ENCODE results near the gene PADI2. TPM values are rescaled to one million over a fixed set of nuclear protein-coding genes. Genes with fewer than 3 reads are reported as not detected.

The PADI2 gene
- total RNA-seq, 2 experiments from 2014 or later: 0.25 to 0.30 TPM

DNA sequence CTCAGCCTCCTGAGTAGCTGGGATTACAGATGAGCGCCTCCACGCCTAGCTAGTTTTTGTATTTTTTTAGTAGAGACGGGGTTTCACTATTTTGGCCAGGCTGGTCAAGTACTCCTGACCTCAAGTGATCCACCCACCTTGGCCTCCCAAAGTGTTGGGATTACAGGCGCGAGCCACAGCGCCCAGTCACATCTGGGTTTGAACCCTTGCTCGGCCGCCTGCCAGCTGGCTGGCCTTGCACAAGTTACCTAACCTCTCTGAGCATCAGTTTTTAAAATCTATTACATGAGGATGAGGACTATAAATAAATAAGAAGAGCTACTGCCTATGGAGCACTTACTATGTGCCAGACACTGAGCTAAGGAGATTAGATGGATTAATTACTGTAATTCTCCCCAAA, 17.7 kb upstream of the PADI2 start:
- Mint-ChIP-seq H3K9me3 (no peaks in the 10 kb centered on the region), H3K36me3 (ENCODE audit: low read depth) (no peaks in the 10 kb centered on the region), H3K4me3 (no peak overlapping the region), H3K27ac (no peak overlapping the region), H3K4me1 (ENCODE audit: low read depth) (no peaks in the 10 kb centered on the region), H3K27me3 (peaks cover 29% of the 10 kb centered on the region)
- intact Hi-C loops (cut with DNase I, micrococcal nuclease): no loop called here
- ATAC-seq (ENCODE audit: poor library complexity) (no peak), DNase-seq (no peak)
- Histone ChIP-seq H3K4me3 (ENCODE audit: low read length) (no peak overlapping the region), H3K27ac (ENCODE audit: low read depth in 1 of 2, low read length in 2 of 2) (no peak overlapping the region), H3K27me3 (ENCODE audit: control insufficient read depth in 1 of 2, insufficient read depth in 2 of 2, low read length in 2 of 2) (peaks cover 0 to 6% of the 10 kb centered on the region in 2 experiments), H3K36me3 (ENCODE audit: insufficient read depth, low read length) (no peaks in the 10 kb centered on the region), H3K4me1 (ENCODE audit: insufficient read depth, low read length) (no peaks in the 10 kb centered on the region), H3K9me3 (ENCODE audit: control insufficient read depth in 1 of 2, insufficient read depth in 1 of 2, low read length in 2 of 2) (no peaks in the 10 kb centered on the region)
- ChIA-PET CTCF (no interaction called here), POLR2A (no interaction called here)
- TF ChIP-seq, protein P1, sequence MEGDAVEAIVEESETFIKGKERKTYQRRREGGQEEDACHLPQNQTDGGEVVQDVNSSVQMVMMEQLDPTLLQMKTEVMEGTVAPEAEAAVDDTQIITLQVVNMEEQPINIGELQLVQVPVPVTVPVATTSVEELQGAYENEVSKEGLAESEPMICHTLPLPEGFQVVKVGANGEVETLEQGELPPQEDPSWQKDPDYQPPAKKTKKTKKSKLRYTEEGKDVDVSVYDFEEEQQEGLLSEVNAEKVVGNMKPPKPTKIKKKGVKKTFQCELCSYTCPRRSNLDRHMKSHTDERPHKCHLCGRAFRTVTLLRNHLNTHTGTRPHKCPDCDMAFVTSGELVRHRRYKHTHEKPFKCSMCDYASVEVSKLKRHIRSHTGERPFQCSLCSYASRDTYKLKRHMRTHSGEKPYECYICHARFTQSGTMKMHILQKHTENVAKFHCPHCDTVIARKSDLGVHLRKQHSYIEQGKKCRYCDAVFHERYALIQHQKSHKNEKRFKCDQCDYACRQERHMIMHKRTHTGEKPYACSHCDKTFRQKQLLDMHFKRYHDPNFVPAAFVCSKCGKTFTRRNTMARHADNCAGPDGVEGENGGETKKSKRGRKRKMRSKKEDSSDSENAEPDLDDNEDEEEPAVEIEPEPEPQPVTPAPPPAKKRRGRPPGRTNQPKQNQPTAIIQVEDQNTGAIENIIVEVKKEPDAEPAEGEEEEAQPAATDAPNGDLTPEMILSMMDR (IDR thresholded peaks at IDR 0.05): no peak

DNA sequence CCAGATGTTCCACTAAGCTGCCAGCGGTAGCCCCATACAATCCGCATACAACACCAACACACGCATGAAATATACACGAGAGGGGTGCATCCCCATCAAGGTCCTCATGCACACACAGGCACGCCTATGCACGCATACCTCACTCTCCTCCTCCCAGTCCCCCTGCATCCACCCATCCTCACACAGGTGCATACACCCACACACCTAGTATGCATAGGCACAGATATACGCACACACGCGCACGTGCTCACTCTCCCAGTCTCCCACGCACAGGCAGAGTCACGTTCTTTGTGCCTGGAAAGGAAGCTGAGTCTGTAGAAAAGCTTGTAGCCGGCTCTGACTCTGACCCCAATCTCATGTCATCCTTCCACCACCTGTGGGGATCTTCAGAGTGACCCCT, 16.9 kb upstream of the PADI2 start:
- POLR2A ChIA-PET: no interaction called here
- H3K4me1 ChIP-seq (ENCODE audit: insufficient read depth, low read length): no peaks in the 10 kb centered on the region

DNA sequence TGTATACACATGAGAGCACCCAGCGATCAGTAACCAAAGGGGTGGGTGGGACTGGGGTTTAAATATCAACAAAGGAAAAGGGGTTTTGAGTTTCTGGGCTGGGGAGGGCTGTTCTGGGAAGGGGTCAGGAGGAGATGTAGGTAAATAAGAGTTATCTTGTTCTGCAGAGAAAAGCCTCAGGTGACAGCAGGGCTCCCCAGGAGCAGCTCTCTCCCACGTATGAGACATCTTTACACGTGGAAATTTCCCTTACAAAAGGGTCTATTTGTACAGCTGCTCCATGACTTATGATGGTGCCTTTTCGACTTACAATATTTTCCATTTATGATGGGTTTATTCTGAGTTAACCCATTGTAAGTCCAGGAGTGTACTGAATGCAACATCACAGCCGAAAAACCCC, 16.3 kb upstream of the PADI2 start:
- no peak for DNase-seq
- no peaks in the 10 kb centered on the region for H3K4me1 Mint-ChIP-seq (ENCODE audit: low read depth)
- H3K4me3 Mint-ChIP-seq: no peak overlapping the region
- no peaks in the 10 kb centered on the region for H3K36me3 ChIP-seq (ENCODE audit: insufficient read depth, low read length)
- H3K27ac Mint-ChIP-seq: no peak overlapping the region
- ATAC-seq (ENCODE audit: poor library complexity): no peak
- peaks cover 0 to 6% of the 10 kb centered on the region in 2 experiments for H3K27me3 ChIP-seq (ENCODE audit: control insufficient read depth in 1 of 2, insufficient read depth in 2 of 2, low read length in 2 of 2)
- no peaks in the 10 kb centered on the region for H3K9me3 ChIP-seq (ENCODE audit: control insufficient read depth in 1 of 2, insufficient read depth in 1 of 2, low read length in 2 of 2)
- H3K9me3 Mint-ChIP-seq: no peaks in the 10 kb centered on the region
- no peak overlapping the region for H3K4me3 ChIP-seq (ENCODE audit: low read length)
- no peaks in the 10 kb centered on the region for H3K4me1 ChIP-seq (ENCODE audit: insufficient read depth, low read length)
- H3K27me3 Mint-ChIP-seq: peaks cover 29% of the 10 kb centered on the region
- no peaks in the 10 kb centered on the region for H3K36me3 Mint-ChIP-seq (ENCODE audit: low read depth)
- TF ChIP-seq, protein P1 (IDR thresholded peaks at IDR 0.05): no peak
- CTCF ChIA-PET: no interaction called here
- POLR2A ChIA-PET: no interaction called here
- intact Hi-C loops (cut with DNase I, micrococcal nuclease): no loop called here
- H3K27ac ChIP-seq (ENCODE audit: low read depth in 1 of 2, low read length in 2 of 2): no peak overlapping the region

More for the DNA sequence above, 16.9 kb upstream of the PADI2 start:
- DNase-seq (no peak), ATAC-seq (ENCODE audit: poor library complexity) (no peak)
- Histone ChIP-seq H3K27ac (ENCODE audit: low read depth in 1 of 2, low read length in 2 of 2) (no peak overlapping the region), H3K4me3 (ENCODE audit: low read length) (no peak overlapping the region), H3K9me3 (ENCODE audit: control insufficient read depth in 1 of 2, insufficient read depth in 1 of 2, low read length in 2 of 2) (no peaks in the 10 kb centered on the region), H3K36me3 (ENCODE audit: insufficient read depth, low read length) (no peaks in the 10 kb centered on the region), H3K27me3 (ENCODE audit: control insufficient read depth in 1 of 2, insufficient read depth in 2 of 2, low read length in 2 of 2) (peaks cover 0 to 6% of the 10 kb centered on the region in 2 experiments)
- intact Hi-C loops (cut with DNase I, micrococcal nuclease): no loop called here
- Mint-ChIP-seq H3K36me3 (ENCODE audit: low read depth) (no peaks in the 10 kb centered on the region), H3K4me1 (ENCODE audit: low read depth) (no peaks in the 10 kb centered on the region), H3K27ac (no peak overlapping the region), H3K27me3 (peaks cover 29% of the 10 kb centered on the region), H3K4me3 (no peak overlapping the region), H3K9me3 (no peaks in the 10 kb centered on the region)
- TF ChIP-seq, protein P1 (IDR thresholded peaks at IDR 0.05): no peak
- CTCF ChIA-PET: no interaction called here
